HG02970 (cell line): Measurements from ENCODE around the gene GLB1L2.

Experiments used
- ATAC-seq: cut with Tn5 transposase; IDR thresholded peaks from one replicate; pipeline ENCODE4 v1.9.1; 2021; ENCODE audit warnings: mild to moderate bottlenecking, moderate library complexity, moderate number of reproducible peaks; ENCODE audit not compliant: unreplicated experiment, low FRiP score

Gene GLB1L2

DNA sequence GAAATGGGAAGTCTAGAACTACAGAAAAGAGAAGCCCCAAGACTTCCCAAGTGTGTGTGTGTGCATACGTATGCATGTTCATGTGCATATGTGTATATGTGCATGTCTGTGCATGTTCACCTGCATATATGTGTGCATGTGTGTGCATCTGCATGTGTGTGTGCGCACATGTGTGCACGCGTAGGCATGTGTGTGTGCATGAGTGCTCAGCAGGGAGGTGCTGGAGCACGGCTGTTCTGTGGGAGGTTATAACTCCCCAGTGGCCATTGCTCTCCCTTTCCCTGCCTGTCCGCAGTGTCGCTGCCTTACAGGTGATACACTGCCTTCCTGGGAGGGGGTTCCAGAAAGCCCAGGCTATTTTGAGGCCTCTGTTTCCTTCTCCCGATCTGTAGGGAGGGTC lies 50.5 kb downstream of the GLB1L2 start:
- ATAC-seq, result no peak

DNA sequence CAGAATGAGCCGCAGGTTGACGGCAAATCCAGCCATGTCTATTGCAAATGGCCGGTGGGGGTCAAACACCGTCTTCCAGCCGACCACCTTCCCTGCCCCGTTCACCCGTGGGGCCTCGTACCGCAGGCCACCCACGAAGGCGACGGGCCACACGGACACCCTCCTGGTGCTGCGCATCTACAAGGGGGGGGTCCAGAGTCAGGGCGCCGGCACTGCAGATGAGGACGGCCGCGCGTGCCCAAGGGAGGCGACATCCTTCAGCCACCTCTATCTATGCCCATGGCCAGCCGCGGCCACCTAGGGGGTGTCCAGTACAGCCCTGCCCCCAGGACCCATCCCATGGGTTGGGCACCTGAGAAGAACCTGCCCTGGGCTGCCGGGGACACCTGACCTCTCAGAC lies 51.0 kb downstream of the GLB1L2 start:
- ATAC-seq, result no peak

DNA sequence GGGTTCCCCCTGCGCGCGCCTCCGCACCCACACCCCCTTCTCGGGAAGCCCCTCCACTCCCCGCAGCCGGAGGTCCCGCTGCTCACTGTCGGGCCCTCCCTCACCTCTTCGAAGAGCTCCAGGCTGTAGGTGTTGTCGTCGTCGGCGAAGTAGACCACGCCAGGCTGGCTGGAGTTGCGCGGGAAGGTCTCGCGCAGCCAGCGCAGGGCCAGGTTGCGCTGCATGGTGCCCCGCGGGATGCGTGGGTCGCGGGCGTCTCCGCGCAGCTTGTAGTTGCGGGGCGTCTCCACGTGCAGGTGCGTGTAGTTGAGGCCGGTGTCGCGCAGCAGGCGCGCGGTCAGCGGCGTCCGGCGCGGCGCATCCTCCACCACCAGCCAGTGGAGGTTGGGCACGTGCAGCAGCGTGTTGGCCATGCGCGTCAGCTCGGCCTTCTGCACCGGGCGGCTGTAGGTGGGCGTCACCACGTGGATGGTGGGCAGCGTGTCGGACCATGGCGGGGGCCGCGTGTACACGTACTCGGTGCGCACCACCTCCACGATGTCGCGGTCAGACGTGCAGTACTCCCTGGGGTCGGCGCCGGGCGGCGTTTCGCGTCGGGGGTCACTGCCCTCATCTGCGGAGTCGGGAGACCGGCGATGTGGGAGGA lies 51.9 kb downstream of the GLB1L2 start:
- no peak for ATAC-seq

GRCh38 chr11:134384406-134384805 lies 52.6 kb downstream of the GLB1L2 start:
- no peak for ATAC-seq

DNA sequence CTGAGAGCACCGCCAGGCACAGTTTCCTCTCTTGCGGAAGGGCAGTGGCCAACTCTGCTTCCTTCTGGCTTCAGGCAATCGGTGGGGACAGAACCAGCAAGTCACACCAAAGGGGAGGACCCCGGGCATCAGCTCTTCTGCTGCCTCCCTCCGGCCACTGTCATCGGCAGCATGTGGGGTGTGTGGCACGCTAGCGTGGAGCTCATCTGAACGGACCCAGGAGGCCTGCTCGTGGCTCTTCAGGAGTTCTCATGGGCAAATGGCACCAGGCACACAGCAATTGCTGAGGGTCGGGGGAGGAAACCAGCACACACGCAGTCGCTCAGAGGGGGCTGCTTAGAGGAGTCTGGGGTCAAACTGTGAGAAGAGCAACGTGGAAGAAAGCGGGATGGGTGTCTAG lies 53.4 kb downstream of the GLB1L2 start:
- no peak for ATAC-seq

- ATAC-seq, result no peak
Measured at GRCh38 chr11:134385774-134386565, 54.2 kb downstream of the GLB1L2 start.

DNA sequence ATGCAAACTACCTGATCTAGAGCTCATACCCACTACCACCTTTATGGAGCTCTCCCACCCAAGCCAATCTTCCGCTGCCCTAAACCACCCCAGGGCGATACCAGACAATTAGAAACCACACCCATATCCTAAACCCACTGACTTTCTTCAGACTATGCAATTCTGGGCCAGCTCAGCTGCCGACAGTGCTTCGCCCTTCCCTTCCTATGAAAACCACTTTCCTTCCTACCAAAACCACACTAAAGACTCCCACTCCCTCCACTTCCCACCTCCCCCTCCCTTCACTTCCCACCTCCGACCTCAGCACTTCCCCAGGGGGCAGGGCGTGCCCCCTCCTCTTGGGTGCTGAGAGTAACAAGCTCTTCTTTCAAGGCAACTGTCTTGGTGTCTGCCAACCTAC lies 55.2 kb downstream of the GLB1L2 start:
- no peak for ATAC-seq

DNA sequence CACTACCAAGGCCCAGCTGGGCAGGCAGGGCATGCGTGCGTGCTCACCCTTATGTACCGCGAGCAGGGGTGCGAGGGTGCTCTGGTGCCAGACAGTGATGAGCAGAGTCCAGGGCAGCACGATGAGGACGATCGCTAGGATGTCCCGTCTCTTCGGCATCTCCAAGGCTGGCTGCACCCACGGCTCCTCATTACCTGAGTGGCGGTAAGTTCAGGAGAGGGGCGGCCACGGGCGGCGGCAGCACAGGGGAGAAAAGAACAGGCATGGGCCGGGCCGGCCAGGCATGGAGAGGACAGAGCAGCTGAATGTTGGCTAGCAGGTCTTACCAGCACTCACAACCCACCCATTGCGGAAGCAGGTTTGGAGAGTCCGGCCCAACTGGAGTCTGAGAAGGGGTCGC lies 55.7 kb downstream of the GLB1L2 start:
- ATAC-seq, result no peak

DNA sequence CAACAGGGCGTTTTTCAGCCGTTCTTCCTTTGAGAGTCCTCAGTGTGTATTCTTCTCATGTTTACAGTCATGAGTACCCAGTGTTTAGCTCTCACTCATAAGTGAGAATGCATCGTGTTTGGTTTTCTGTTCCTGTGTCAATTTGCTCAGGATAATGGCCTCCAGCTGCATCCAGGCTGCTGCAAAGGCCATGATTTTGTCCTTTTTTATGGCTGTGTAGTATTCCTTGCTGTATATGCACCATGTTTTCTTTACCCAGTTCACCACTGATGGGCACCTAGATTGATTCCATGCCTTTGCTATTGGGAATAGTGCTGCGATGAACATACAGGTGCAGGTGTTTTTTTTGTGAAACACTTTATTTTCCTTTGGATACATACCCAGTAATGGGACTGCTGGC lies 56.8 kb downstream of the GLB1L2 start:
- no peak for ATAC-seq

- no peak for ATAC-seq
Measured at GRCh38 chr11:134389464-134390180, 57.8 kb downstream of the GLB1L2 start.

DNA sequence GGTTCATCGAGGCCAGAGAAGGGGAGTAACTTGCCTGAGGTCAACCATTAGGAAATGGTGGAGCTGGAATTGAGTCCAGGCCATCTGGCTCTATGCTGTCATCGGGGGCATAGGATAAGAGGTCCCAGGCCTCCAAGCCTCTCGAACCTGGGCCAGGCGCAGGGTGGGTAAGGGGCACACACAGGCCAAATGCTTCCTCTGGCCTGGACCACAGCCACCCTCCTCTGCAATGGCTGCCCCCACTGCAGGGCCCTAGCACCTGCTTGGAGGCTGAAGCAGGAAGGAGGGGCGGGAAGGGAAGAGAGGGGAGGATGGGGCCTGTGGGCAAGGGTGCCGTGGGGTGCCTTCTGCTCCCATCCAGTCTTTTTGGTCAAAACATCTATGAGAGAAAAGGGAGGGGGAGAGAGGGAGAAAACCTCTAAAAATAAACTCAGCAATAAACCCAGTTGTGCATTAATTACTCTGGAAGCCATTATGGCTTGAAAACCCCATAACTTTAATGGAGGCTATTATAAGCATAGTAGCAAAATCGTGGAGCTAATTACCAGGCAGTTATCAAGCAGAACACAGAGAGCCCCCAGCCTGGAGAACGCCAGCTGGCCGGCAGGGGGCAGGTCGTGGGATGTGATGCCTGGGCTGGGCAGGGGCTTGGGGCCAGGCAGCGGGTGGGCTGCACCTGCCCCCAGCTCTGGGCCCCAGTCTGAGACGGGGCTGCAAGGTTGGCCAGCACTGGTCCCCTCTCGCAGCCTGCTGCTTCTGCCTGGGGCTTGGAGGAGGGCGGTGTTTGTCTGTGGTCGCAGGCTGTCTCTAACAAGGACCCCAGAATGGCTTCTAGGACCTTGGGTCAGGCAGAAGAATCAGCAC lies 59.1 kb downstream of the GLB1L2 start:
- ATAC-seq, result no peak

- ATAC-seq, result no peak
Measured at GRCh38 chr11:134391656-134392055, 59.9 kb downstream of the GLB1L2 start.

DNA sequence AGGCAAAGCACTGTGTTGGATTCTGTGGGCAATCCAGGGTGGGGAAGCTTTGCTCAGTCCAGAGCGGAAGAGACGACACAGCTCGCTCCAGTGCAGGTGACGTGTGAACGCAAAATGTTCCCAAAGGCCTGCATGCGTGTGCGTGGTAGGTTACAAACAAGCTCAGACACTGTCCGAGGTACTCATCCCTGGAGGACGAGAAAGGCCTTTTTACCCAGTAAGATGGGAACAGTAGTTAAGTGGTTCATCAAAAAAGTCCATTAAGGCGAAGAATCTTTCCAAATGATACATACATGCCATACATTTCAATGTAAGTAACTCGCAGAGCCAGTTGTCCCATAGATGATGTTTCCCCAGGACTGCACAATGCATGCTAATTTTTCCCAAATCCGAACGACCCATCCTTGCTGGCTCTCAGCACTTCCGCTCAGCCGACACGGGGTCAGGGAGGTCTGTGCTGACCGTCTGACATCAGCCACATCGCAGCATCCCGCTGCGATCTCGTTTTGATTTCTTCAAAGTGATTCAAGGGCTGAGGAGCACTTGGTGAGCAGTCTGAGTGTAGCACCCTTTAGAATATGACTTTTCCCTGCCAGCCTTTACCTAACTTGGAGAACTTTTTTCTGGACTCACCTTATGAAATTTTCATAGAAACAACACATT lies 61.3 kb downstream of the GLB1L2 start:
- ATAC-seq, result no peak

- no peak for ATAC-seq
Measured at GRCh38 chr11:134393638-134394037, 61.9 kb downstream of the GLB1L2 start.

DNA sequence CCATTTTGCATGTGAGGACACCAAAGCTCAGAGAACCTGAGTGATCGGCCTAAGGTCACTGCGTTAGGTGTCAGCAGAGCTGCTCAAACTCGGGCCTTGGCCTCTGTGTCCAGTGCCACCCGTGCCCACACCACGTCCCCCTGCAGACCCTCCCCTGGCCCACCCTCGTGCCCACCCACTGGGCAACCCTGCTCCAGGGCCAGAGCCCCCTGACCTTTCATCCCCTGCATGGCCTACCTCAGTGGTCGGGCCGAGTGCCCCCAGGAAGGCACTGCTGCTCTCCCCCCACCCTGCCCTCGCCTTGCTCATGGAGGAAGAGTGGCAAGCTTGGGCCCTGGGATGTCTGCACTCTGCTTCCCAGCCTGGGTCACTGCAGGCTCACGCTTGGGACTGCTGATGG lies 62.5 kb downstream of the GLB1L2 start:
- ATAC-seq, result no peak

GRCh38 chr11:134395002-134395401 lies 63.2 kb downstream of the GLB1L2 start:
- ATAC-seq, result no peak

- no peak for ATAC-seq
Measured at GRCh38 chr11:134397304-134398078, 65.7 kb downstream of the GLB1L2 start.

DNA sequence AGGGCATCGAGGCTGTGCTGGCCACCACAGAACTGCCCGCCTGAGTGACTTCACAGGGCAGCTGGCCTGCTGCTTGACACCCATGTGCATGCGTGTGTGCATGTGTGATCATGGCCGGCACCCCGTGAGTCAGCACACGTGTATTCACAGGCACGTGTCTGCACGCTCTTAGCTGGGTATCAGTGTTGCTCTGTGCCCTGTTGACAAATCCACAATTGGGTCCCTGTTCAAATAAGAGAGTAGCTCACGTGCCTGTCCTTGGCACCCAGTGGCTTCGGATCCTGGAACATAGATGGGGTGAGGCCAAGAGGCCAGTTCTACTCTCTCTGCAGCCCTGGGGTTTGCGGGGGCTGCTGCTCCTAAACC lies 66.3 kb downstream of the GLB1L2 start:
- no peak for ATAC-seq

DNA sequence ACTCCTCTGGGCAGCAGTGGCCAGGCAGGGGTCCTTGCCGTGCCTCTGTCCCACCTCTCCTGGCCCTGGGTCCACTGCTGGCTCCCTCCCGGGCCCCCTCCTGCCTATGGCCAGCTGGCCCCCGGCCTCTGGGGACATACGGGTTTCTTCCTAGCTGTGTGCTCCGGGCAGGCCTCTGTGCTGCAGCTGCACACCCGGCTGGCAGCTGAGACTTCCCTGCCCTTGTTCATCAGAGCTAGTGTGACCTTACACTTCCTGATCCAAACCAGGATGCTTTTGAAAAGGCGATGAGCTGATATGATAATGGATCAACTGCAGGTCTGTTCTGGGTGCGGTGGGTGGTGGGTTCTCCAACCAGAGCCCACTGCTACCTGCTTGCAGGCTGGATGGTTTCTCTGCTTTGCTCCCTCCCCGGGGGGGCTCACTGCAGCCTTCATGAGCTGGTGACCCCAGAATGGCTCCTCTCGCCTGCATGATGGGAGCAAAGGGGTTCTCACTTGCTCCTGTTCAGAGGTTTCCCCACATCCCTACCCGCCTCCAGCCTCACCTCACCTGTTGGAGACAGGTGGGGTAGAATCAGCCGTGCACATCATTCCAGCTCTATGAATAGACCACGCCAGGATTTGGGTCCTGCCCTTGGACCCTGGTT lies 67.0 kb downstream of the GLB1L2 start:
- no peak for ATAC-seq
